Stomach (tissue), 9 donors: ENCODE data around the gene AADACL3. TPM values are rescaled to one million over a fixed set of nuclear protein-coding genes. Genes with fewer than 3 reads are reported as not detected.
A peak's percentile ranks its signal among the peaks of the same experiment; 100 is the strongest.

Experiments
- DNase-seq, 2 donors: peaks; one replicate each; pipeline versions ENCODE4 v3.0.0 to v3.0.0-alpha.2; 2013 to 2019
- H3K27ac ChIP-seq, 5 donors: fragments of 200-600 bp in 4 of 5; sonication (generic) in 4 of 5; one replicate each; pipeline ENCODE4 v1.5.1; 2013 to 2019; ENCODE audit warnings: mild to moderate bottlenecking in 1 of 5, moderate library complexity in 1 of 5
- H3K27me3 ChIP-seq, 3 donors: fragments of 200-600 bp; sonication (generic); one replicate each; pipeline ENCODE4 v1.5.1; 2017 to 2019; ENCODE audit warnings: mixed run types in 1 of 3
- H3K36me3 ChIP-seq, 4 donors: fragments of 200-600 bp; sonication (generic); 1 replicate in 3 of 4; 2 replicates in 1 of 4; pipeline ENCODE4 v1.5.1; 2016 to 2019
- H3K4me1 ChIP-seq, 4 donors: fragments of 200-600 bp; sonication (generic); one replicate each; pipeline ENCODE4 v1.5.1; 2016 to 2019
- H3K4me3 ChIP-seq, 4 donors: fragments of 200-600 bp; sonication (generic) in 3 of 4; one replicate each; pipeline ENCODE4 v1.5.1; 2016 to 2019; ENCODE audit warnings: mild to moderate bottlenecking in 1 of 4
- H3K9me3 ChIP-seq, 4 donors: fragments of 200-600 bp; sonication (generic); one replicate each; pipeline ENCODE4 v1.5.1; 2016 to 2019
- CTCF ChIP-seq, 7 experiments: fragments of 450-650 bp in 4 of 7; fragments of 200-600 bp in 3 of 7; sonication (generic) in 3 of 7; IDR thresholded peaks; one replicate each; pipeline ENCODE4 v1.5.1; 2016 to 2019; ENCODE audit warnings: antibody characterized with exemption in 7 of 7, control low read depth in 2 of 7, mild to moderate bottlenecking in 1 of 7
- EP300 ChIP-seq: sonication (generic); formaldehyde crosslinking; IDR thresholded peaks from one replicate; pipeline ENCODE4 v1.6.1; 2017; ENCODE audit warnings: antibody characterized with exemption
- POLR2A ChIP-seq, 4 donors: fragments of 450-650 bp; IDR thresholded peaks; one replicate each; pipeline ENCODE4 v1.6.1; 2016; ENCODE audit warnings: antibody characterized with exemption in 4 of 4, control low read depth in 2 of 4, mild to moderate bottlenecking in 1 of 4, moderate library complexity in 1 of 4
- POLR2AphosphoS5 ChIP-seq, 3 donors: sonication (generic); formaldehyde crosslinking; IDR thresholded peaks; one replicate each; pipeline ENCODE4 v1.6.1; 2016; ENCODE audit warnings: antibody characterized with exemption in 3 of 3
- WGBS, 5 donors: extraction: QIAGEN DNeasy Blood & Tissue Kit in 3 of 5; methylation state at CpG; one replicate each; pipeline versions ENCODE4 v1.1.5 to v1.1.7; 2013 to 2018; 5-methylcytosine and 5-hydroxymethylcytosine counted together
- intact Hi-C: fragments of 100-400 bp; cut with DNase I; formaldehyde crosslinking; loops from one replicate; pipeline ENCODE4 v1.15.1; 2023; ENCODE audit warnings: low total_unique reads
- polyA plus RNA-seq, 3 donors: library from polyadenylated mRNA; stranded (reverse); fragments of 200-250 nt; gene quantifications; one replicate each; pipeline ENCODE4 v1.2.3, GENCODE V29; 2013
- total RNA-seq, 5 donors: library from RNA; depleted of rRNA; stranded (reverse); fragments of >200 nt; gene quantifications; one replicate each; pipeline versions ENCODE4 v1.1.0 to v1.2.3, GENCODE V29; 2014 to 2016
- donor health status: healthy with polysubstance abuse.
- donor health status: Bipolar disorder and iron deficiency.
- donor health status: healthy.

AADACL3 gene
- total and polyA plus RNA-seq, 8 donors = not detected

DNA sequence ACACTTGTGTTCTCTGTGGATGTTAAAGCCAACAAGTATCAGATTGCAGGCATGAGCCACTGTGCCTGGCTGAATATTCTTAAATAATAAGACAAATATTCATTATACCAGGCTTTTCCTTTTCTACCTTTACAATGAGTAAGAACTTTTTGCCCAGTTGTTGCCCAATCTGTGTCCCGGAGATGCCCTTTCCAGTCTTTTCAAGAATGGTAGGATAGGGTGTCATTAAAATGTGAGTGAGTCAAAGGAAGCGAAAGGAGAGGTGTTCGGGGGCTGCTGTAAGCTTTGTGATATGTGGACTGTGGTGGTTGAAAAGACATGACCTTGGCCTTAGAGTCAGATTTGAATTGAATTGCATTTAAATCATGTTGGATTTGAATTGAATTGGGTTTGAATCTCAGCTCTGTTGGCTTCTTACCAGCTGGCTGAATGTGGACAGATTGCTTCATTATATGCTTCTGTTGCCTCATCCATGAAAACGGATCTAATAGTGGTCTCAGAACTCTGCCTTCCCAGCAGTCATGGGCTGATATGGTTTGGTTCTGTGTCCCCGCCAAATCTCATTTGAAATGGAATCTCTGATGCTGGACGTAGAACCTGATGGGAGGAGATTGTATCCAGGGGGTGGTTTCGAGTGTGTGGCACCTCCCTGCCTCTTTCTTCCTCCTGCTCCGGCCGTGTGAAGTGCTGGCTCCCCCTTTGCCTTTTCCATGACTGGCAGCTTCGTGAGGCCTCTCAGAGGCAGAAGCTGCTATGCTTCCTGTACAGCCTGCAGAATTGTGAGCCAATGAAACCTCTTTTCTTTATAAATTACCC is 22.7 kb upstream of the AADACL3 start:
- DNase-seq = peak in 1 of 2 donors; percentile 12
- Histone ChIP-seq H3K4me3 (no peak overlapping the region), H3K4me1 (no peaks in the 10 kb centered on the region), H3K27ac (no peak overlapping the region), H3K27me3 (no peaks in the 10 kb centered on the region), H3K9me3 (no peaks in the 10 kb centered on the region), H3K36me3 (no peaks in the 10 kb centered on the region)
- TF ChIP-seq CTCF (IDR thresholded peaks at IDR 0.05) (no peak), POLR2A (IDR thresholded peaks at IDR 0.05) (no peak), EP300 (no peak), POLR2AphosphoS5 (IDR thresholded peaks at IDR 0.05) (no peak)
- WGBS, 5 donors = 61 to 75% (median 68%) methylated on average over 10 of the region's 10 CpGs
- intact Hi-C loops = no loop called here

GRCh38 chr1:12696658-12697057 is 19.3 kb upstream of the AADACL3 start:
- TF ChIP-seq EP300 (no peak), CTCF (IDR thresholded peaks at IDR 0.05) (no peak), POLR2A (IDR thresholded peaks at IDR 0.05) (no peak), POLR2AphosphoS5 (IDR thresholded peaks at IDR 0.05) (no peak)
- H3K4me1 ChIP-seq = no peaks in the 10 kb centered on the region
- H3K27me3 ChIP-seq = no peaks in the 10 kb centered on the region
- intact Hi-C loops = no loop called here
- H3K27ac ChIP-seq = no peak overlapping the region
- no peak overlapping the region for H3K4me3 ChIP-seq
- WGBS, 5 donors = 85 to 87% (median 86%) methylated on average over 3 of the region's 3 CpGs
- no peak for DNase-seq
- H3K36me3 ChIP-seq = no peaks in the 10 kb centered on the region
- peaks cover 0 to 9% (median 3%) of the 10 kb centered on the region in 4 donors for H3K9me3 ChIP-seq

GRCh38 chr1:12697397-12697796 is 18.5 kb upstream of the AADACL3 start:
- no peaks in the 10 kb centered on the region for H3K27me3 ChIP-seq
- H3K4me3 ChIP-seq = no peak overlapping the region
- H3K9me3 ChIP-seq = peaks cover 0 to 11% (median 3%) of the 10 kb centered on the region in 4 donors
- no peak for DNase-seq
- intact Hi-C loops = no loop called here
- no peak for TF ChIP-seq POLR2AphosphoS5 (IDR thresholded peaks at IDR 0.05)
- TF ChIP-seq EP300 = no peak
- no peak for TF ChIP-seq CTCF (IDR thresholded peaks at IDR 0.05)
- TF ChIP-seq POLR2A (IDR thresholded peaks at IDR 0.05) = no peak
- no peaks in the 10 kb centered on the region for H3K4me1 ChIP-seq
- WGBS, 5 donors = 81 to 93% (median 84%) methylated on average over 3 of the region's 3 CpGs
- H3K27ac ChIP-seq = no peak overlapping the region
- H3K36me3 ChIP-seq = no peaks in the 10 kb centered on the region

- Histone ChIP-seq H3K27me3 (no peaks in the 10 kb centered on the region), H3K27ac (no peak overlapping the region), H3K36me3 (no peaks in the 10 kb centered on the region), H3K4me3 (no peak overlapping the region), H3K9me3 (peaks cover 9 to 36% (median 22%) of the 10 kb centered on the region in 4 donors), H3K4me1 (no peaks in the 10 kb centered on the region)
- TF ChIP-seq EP300 (no peak), POLR2A (IDR thresholded peaks at IDR 0.05) (no peak), POLR2AphosphoS5 (IDR thresholded peaks at IDR 0.05) (no peak), CTCF (IDR thresholded peaks at IDR 0.05) (no peak)
- no peak for DNase-seq
- WGBS, 5 donors = 63 to 73% (median 68%) methylated on average over 6 of the region's 6 CpGs
- intact Hi-C loops = no loop called here
Measured at GRCh38 chr1:12703821-12704451, 12.0 kb upstream of the AADACL3 start.
